Activated CD8-positive, alpha-beta T cell treated with anti-CD3 and anti-CD28 coated beads for 36 hours (primary cell): Measurements from ENCODE around the gene SORT1. TPM values are rescaled to one million over a fixed set of nuclear protein-coding genes. Genes with fewer than 3 reads are reported as not detected.

ENCODE experiments used
- ATAC-seq: fragments of 200-7000 bp; cut with Tn5 transposase; one replicate; pipeline ENCODE4 v1.10.0; 2021; ENCODE audit warnings: mild to moderate bottlenecking, moderate library complexity
- CTCF ChIA-PET: fragments of 350-600 bp; sonication (Branson Sonifier 250); formaldehyde crosslinking; loops from one replicate; lab custom pipeline; 2021; ENCODE audit warnings: antibody characterized with exemption; lab: Charles Lee
- POLR2A ChIA-PET: fragments of 350-600 bp; sonication (Branson Sonifier 250); formaldehyde crosslinking; loops from one replicate; lab custom pipeline; 2021; ENCODE audit warnings: antibody characterized with exemption; lab: Charles Lee
- DNase-seq: peaks from one replicate; pipeline ENCODE4 v3.0.0-alpha.2; 2020
- H3K27ac Mint-ChIP-seq: one replicate; pipeline ENCODE4 v1.8.0; 2021; ENCODE audit warnings: mild to moderate bottlenecking, mixed read lengths
- H3K27me3 Mint-ChIP-seq: one replicate; pipeline ENCODE4 v1.8.0; 2021; ENCODE audit warnings: mixed read lengths
- H3K36me3 Mint-ChIP-seq: one replicate; pipeline ENCODE4 v1.8.0; 2021; ENCODE audit warnings: low read depth, mixed read lengths
- H3K4me1 Mint-ChIP-seq: one replicate; pipeline ENCODE4 v1.8.0; 2021; ENCODE audit warnings: low read depth, mixed read lengths
- H3K4me3 Mint-ChIP-seq: one replicate; pipeline ENCODE4 v1.8.0; 2021; ENCODE audit warnings: mild to moderate bottlenecking, moderate library complexity, mixed read lengths
- H3K9me3 Mint-ChIP-seq: one replicate; pipeline ENCODE4 v1.8.0; 2021; ENCODE audit warnings: mixed read lengths
- CTCF ChIP-seq: fragments of 200-600 bp; IDR thresholded peaks from one replicate; pipeline ENCODE4 v1.8.0; 2022; ENCODE audit warnings: antibody characterized with exemption, mild to moderate bottlenecking
- intact Hi-C: fragments of 100-400 bp; cut with micrococcal nuclease; formaldehyde crosslinking; loops from one replicate; pipeline ENCODE4 v1.10.0; 2022
- total RNA-seq, 2 experiments: library from RNA; stranded (reverse); gene quantifications; one replicate each; pipeline ENCODE4 v1.2.3, GENCODE V29; 2021

The SORT1 gene
- total RNA-seq, 2 experiments from 2014 or later: 2.5 to 3.2 TPM

DNA sequence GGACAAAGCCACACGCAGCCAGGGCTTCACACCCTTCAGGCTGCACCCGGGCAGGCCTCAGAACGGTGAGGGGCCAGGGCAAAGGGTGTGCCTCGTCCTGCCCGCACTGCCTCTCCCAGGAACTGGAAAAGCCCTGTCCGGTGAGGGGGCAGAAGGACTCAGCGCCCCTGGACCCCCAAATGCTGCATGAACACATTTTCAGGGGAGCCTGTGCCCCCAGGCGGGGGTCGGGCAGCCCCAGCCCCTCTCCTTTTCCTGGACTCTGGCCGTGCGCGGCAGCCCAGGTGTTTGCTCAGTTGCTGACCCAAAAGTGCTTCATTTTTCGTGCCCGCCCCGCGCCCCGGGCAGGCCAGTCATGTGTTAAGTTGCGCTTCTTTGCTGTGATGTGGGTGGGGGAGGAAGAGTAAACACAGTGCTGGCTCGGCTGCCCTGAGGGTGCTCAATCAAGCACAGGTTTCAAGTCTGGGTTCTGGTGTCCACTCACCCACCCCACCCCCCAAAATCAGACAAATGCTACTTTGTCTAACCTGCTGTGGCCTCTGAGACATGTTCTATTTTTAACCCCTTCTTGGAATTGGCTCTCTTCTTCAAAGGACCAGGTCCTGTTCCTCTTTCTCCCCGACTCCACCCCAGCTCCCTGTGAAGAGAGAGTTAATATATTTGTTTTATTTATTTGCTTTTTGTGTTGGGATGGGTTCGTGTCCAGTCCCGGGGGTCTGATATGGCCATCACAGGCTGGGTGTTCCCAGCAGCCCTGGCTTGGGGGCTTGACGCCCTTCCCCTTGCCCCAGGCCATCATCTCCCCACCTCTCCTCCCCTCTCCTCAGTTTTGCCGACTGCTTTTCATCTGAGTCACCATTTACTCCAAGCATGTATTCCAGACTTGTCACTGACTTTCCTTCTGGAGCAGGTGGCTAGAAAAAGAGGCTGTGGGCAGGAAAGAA, 122.9 kb downstream of the SORT1 start:
- TF ChIP-seq CTCF: no peak
- Mint-ChIP-seq H3K4me3 (no peak overlapping the region), H3K27me3 (no peaks in the 10 kb centered on the region), H3K36me3 (no peaks in the 10 kb centered on the region), H3K9me3 (no peaks in the 10 kb centered on the region), H3K4me1 (peaks cover 4% of the 10 kb centered on the region), H3K27ac (no peak overlapping the region)
- DNase-seq (no peak), ATAC-seq (no peak)
- intact Hi-C loops: loop anchor here (5.0 kb wide), 1 partner anchor 257 kb away; no protein-coding TSS in a partner anchor
- ChIA-PET POLR2A (no interaction called here), CTCF (interaction anchor here (4.4 kb wide), 1 partner anchor 11 kb away, joined by 18 read pairs; no protein-coding TSS in a partner anchor)

DNA sequence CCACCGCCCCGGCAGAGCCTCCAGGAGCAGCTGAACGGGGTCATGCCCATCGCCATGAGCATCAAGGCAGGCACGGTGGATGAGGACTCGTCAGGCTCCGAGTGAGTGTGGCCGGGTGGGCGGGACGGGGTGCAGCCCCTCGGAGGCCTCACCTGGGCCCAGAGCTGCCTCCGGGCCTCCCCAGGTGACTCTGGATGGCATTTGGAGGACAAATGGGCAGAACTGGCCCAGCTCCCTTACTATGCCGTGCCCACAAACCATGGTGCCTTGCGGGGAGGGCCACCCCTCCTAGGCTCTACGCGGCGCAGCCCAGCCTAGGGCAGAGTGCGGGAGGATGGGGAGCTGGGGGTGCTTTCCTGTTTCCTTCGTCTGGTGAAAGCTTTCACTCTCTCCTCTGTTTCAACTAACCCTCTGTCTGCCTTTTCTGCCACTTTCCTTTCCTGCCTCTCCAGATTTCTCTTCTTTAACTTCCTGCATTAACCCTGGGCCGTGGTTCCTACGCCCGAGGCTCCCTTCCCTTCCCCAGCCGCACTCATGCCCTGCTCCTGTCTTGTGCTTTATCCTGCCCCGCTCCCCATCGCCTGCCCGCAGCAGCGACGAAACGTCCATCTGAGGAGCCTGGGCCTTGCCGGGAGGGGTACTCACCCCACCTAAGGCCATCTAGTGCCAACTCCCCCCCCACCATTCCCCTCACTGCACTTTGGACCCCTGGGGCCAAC, 124.0 kb downstream of the SORT1 start:
- H3K27me3 Mint-ChIP-seq: no peaks in the 10 kb centered on the region
- DNase-seq (no peak), ATAC-seq (no peak)
- ChIA-PET POLR2A (no interaction called here), CTCF (interaction anchor here (1.0 kb wide), 1 partner anchor 259 kb away, joined by 4 read pairs; no protein-coding TSS in a partner anchor)
- H3K4me3 Mint-ChIP-seq: no peak overlapping the region
- intact Hi-C loops: no loop called here
- no peaks in the 10 kb centered on the region for H3K9me3 Mint-ChIP-seq
- no peak overlapping the region for H3K27ac Mint-ChIP-seq
- no peak for TF ChIP-seq CTCF
- H3K36me3 Mint-ChIP-seq: no peaks in the 10 kb centered on the region
- peaks cover 4% of the 10 kb centered on the region for H3K4me1 Mint-ChIP-seq

DNA sequence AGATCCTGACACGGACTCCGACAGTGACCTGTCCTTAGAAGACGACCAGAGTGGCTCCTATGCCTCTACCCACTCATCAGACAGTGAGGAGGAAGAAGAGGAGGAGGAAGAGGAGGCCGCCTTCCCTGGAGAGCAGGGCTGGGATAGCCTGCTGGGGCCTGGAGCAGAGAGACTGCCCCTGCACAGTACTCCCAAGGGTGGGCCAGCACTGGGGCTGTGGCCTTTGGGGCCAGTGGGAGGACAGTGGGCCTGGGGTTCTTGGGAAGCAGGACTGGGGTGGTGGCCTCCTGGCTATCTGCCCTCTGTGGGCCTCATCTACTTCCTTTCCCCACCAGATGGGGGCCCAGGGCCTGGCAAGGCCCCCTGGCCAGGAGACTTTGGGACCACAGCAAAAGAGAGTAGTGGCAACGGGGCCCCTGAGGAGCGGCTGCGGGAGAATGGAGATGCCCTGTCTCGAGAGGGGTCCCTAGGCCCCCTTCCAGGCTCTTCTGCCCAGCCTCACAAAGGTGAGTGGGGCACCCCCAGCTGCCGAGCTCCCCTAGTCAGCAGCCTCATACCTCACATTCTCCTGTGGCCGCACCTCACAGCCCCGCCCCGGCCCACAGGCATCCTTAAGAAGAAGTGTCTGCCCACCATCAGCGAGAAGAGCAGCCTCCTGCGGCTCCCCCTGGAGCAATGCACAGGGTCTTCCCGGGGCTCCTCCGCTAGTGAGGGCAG, 124.7 kb downstream of the SORT1 start:
- no peaks in the 10 kb centered on the region for H3K36me3 Mint-ChIP-seq

More for the DNA sequence above, 124.7 kb downstream of the SORT1 start:
- H3K4me3 Mint-ChIP-seq: no peak overlapping the region
- H3K4me1 Mint-ChIP-seq: peaks cover 4% of the 10 kb centered on the region
- H3K27ac Mint-ChIP-seq: no peak overlapping the region
- no peaks in the 10 kb centered on the region for H3K9me3 Mint-ChIP-seq
- no peaks in the 10 kb centered on the region for H3K27me3 Mint-ChIP-seq
- TF ChIP-seq CTCF: no peak
- no peak for DNase-seq
- ChIA-PET POLR2A (interaction anchor here (1.0 kb wide), 1 partner anchor 11 kb away, joined by 3 read pairs; no protein-coding TSS in a partner anchor), CTCF (interaction anchor here (1.0 kb wide), 1 partner anchor 260 kb away, joined by 4 read pairs; no protein-coding TSS in a partner anchor)
- intact Hi-C loops: no loop called here
- ATAC-seq: no peak
